HG02981 (cell line): ENCODE results near the gene BPI.
"Not testable (repeated sequence)": the region's sequence is repeated elsewhere in the genome, so short reads cannot be mapped to it uniquely, and the experiment has no call there.

ENCODE experiments used
- ATAC-seq: cut with Tn5 transposase; IDR thresholded peaks from one replicate; pipeline ENCODE4 v1.9.1; 2021; ENCODE audit warnings: mild to moderate bottlenecking, moderate library complexity; ENCODE audit not compliant: unreplicated experiment

The BPI gene

DNA sequence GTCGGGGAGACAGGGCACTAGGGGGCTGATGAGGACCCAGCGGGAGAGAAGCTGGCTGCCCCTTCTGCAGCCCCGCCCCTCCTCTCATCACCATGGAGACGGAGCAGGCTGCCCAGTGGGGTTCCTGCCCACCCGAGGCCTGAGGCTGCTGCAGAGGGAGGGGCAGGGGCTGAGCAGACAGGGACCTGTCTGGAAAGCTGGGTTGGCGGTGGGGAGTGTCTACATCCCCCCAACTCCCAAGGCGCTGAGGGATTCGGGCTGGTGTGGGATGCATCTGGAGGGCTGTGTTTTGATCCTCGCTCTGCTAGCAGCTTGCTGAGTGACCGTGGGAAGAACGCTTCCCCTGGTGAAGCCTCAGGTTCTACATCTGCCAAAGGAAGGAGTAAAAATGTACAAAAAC, 1.2 kb upstream of the BPI start:
- ATAC-seq: no peak

DNA sequence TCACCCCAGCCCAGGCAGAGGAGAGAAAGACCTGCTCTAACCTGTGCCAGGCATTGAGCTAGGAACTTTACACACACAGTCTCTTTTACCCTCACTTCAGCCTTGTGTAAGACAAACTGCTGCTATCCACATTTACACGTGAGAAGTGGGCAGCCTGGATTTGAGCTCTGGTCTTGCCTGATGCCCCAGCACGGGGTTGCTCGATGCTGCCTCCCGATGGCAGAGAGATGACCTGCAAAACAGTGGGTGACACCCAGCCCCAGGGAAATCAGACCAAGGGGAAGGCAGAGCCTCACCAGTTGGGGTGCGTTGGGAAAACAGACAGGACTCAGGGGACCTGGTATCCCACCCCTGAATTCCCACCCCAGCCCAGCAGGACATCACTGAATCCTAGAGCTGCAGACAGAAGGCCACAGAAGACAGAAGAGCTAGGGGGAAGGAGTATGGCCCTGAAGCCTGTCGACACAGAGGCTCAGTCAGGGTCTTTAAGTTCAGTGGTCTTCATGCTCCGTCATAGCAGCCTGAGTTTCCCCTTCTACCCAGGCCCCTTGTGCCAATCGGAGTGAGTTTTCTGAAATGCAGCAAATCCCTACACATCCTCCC, 990 bp downstream of the BPI start:
- ATAC-seq: no peak

GRCh38 chr20:38305541-38305940, 1.6 kb downstream of the BPI start:
- no peak for ATAC-seq

DNA sequence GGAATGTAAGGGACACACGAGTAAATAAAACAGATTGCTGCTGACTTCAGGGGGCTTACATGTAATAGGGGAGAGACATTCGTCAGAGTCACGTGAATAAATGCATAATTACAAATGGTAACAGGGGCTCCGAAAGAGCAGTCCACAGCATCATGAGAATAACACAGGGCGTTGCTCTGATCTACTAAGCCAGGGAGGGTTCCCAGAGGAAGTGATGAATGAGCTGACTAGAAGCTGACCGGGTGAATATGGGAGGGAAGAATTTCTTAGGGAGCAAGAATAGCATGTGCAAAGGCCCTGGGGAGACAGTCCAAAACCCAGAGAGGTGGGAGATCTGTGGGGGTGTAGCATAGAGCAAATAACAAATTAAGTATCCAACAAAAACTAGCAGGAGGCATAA, 2.4 kb downstream of the BPI start:
- ATAC-seq: no peak

GRCh38 chr20:38307371-38308046, 3.6 kb downstream of the BPI start:
- ATAC-seq: no peak

GRCh38 chr20:38308047-38308438, 4.1 kb downstream of the BPI start:
- no peak for ATAC-seq

GRCh38 chr20:38308447-38308846, 4.5 kb downstream of the BPI start:
- ATAC-seq: no peak

DNA sequence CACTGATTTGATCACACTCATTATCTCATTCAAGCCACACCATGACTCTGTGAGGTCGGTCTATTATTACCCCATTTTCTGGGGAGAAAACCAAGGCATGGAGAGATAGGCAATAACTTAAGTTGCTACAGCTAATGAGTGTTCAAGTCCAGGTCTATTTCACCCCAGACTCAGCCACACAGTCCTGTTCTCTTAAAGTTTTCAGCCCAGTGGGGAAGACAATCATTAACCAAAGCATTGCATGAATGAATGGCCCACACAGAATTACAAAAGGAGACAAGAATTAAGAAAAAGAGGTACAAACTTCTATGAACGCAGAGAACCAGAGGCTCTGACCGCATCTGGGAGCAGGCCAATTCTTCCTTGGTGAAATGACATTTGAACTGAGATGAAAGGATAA, 7.1 kb downstream of the BPI start:
- no peak for ATAC-seq

DNA sequence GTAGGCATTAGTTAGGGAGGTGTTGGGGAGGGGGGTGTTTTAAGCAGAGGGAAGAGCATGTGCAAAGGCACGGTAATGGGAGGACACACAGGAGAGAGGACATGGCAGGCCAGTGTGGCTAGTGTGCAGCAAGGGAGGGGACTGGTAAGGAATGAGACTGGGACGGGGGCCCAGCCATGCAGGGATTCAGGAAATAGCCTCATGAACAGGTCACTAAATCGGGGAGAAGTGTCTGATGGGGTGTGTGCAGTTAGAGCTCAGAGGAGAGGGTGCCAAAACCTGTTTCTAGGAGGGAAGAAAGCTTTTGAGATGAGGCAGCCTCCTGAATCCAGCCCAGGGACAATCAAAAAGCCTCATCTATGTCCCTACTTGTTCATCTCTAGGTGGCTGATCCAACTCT, 7.5 kb downstream of the BPI start:
- no peak for ATAC-seq

- ATAC-seq: no peak
Measured at GRCh38 chr20:38313676-38314075, 9.7 kb downstream of the BPI start.

- not testable (repeated sequence) for ATAC-seq
Measured at GRCh38 chr20:38314350-38314749, 10.4 kb downstream of the BPI start.

GRCh38 chr20:38315290-38315966, 11.5 kb downstream of the BPI start:
- no peak for ATAC-seq

DNA sequence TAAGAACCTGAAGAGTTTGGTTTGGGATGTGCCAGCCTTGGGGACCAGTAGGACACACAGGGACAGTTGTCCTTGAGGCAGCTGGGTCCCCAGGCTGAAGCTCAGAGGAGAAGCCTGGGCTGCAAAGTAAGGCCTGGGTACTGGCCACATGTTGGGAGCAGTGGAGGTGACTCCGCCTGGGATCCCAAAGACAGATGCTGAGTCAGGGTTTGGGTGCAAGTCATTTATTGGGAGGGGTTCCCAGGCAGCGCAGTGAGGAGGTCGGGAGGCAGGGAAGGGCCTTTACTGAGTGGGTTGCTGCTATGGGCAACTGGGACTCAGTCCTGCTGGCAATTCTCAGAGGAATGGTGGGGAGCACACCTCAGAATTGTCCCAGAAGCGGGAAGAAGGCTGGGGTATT, 12.4 kb downstream of the BPI start:
- ATAC-seq: no peak

GRCh38 chr20:38317422-38317821, 13.5 kb downstream of the BPI start:
- ATAC-seq: no peak

DNA sequence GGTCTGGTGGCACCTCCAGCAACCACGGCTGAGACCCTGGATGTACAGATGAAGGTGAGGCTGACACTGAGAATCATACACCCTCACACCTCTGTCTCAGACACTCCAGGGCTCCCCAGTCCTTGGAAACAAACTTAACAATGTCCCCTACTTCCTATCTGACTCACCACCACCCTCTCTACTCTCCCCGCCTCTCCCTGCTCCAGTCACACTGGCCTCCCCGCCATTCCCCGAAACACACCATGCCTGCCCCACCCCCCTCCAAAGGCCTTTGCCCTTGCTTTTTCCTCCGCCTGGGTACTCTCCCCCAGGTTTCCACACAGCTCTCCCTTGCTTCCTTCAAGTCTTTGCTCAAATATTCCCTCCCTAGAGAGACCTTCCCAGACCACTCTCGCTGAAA, 16.3 kb downstream of the BPI start:
- no peak for ATAC-seq

- no peak for ATAC-seq
Measured at GRCh38 chr20:38321959-38322598, 18.1 kb downstream of the BPI start.

DNA sequence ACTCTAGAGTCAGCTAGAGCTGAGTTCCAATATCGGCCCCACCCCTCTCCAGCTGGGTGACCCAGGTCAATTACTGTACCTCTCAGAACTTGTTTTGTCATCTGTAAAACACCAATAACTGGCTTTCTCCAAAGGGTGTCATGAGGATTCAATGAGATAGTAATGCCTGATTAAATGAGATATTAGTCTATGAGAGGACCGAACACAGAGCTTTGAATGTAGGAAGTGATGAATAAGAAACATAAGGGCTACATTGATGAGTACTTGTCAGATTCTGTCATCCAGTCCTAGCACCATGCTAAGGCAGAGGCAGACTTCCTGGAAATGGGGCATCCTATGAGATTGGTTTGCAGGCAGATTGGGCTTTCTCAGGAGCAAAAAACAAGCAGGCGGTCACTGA, 20.2 kb downstream of the BPI start:
- no peak for ATAC-seq

DNA sequence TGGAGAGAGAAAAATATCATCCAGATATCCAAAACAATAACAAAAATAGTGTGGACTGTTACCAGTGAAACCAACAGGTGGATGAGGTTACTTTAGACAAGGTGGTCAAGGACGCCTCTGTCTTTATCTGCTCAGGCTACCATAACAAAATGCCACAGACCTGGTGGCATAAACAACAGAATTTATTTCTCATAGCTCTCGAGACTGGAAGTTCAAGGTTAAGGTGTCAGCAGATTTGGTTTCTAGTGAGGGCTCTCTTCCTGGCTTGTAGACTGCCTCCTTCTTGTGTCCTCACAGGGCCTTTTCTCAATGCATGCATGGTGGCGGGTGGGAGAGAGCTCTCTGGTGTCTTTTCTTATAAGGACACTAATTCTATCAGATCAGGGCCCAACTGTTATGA, 21.2 kb downstream of the BPI start:
- no peak for ATAC-seq

GRCh38 chr20:38325905-38326304, 21.9 kb downstream of the BPI start:
- ATAC-seq: no peak

GRCh38 chr20:38326309-38326708, 22.4 kb downstream of the BPI start:
- ATAC-seq: no peak

GRCh38 chr20:38330638-38331037, 26.7 kb downstream of the BPI start:
- ATAC-seq: no peak

GRCh38 chr20:38331245-38331644, 27.3 kb downstream of the BPI start:
- no peak for ATAC-seq
